ENCODE data around the gene DKKL1. TPM values are rescaled to one million over a fixed set of nuclear protein-coding genes. Genes with fewer than 3 reads are reported as not detected.

Gene DKKL1
- total RNA-seq, 1 donor from 2014 or later = 2.1 TPM

- Mint-ChIP-seq H3K36me3 (ENCODE audit: low read depth) (peaks cover 4% of the 10 kb centered on the region), H3K27me3 (ENCODE audit: low read depth) (no peaks in the 10 kb centered on the region), H3K27ac (ENCODE audit: unreplicated experiment) (no peak within 1 kb of the TSS), H3K9me3 (ENCODE audit: low read depth) (no peaks in the 10 kb centered on the region), H3K4me1 (ENCODE audit: low read depth) (peaks cover 17% of the 10 kb centered on the region), H3K4me3 (ENCODE audit: unreplicated experiment) (no peak within 1 kb of the TSS)
- no peak for TF ChIP-seq CTCF (IDR thresholded peaks at IDR 0.05)
- no peak for DNase-seq (ENCODE audit: low spot score)
These were observed 1.4 kb upstream of the DKKL1 start, which contains the start of gene TEAD2 for GRCh38 chr19:49362048-49362928. Gene TEAD2 (minus strand): TSS chr19:49362416. CDS start chr19:49360075, 2,341 bp downstream.

- Mint-ChIP-seq H3K27ac (ENCODE audit: unreplicated experiment) (no peak overlapping the region), H3K36me3 (ENCODE audit: low read depth) (peaks cover 4% of the 10 kb centered on the region), H3K4me3 (ENCODE audit: unreplicated experiment) (no peak overlapping the region), H3K27me3 (ENCODE audit: low read depth) (no peaks in the 10 kb centered on the region), H3K4me1 (ENCODE audit: low read depth) (peaks cover 14% of the 10 kb centered on the region), H3K9me3 (ENCODE audit: low read depth) (no peaks in the 10 kb centered on the region)
- TF ChIP-seq CTCF (IDR thresholded peaks at IDR 0.05) = no peak
- no peak for DNase-seq (ENCODE audit: low spot score)
These were observed 779 bp upstream of the DKKL1 start for GRCh38 chr19:49362929-49363267.

- Mint-ChIP-seq H3K36me3 (ENCODE audit: low read depth) (peaks cover 3% of the 10 kb centered on the region), H3K27me3 (ENCODE audit: low read depth) (no peaks in the 10 kb centered on the region), H3K4me3 (ENCODE audit: unreplicated experiment) (no peak overlapping the region), H3K27ac (ENCODE audit: unreplicated experiment) (no peak overlapping the region), H3K9me3 (ENCODE audit: low read depth) (peaks cover 2% of the 10 kb centered on the region), H3K4me1 (ENCODE audit: low read depth) (peaks cover 12% of the 10 kb centered on the region)
- DNase-seq (ENCODE audit: low spot score) = no peak
- no peak for TF ChIP-seq CTCF (IDR thresholded peaks at IDR 0.05)
These were observed 533 bp downstream of the DKKL1 start for GRCh38 chr19:49364083-49364737.

- peaks cover 7% of the 10 kb centered on the region for H3K36me3 Mint-ChIP-seq (ENCODE audit: low read depth)
- H3K27me3 Mint-ChIP-seq (ENCODE audit: low read depth) = no peaks in the 10 kb centered on the region
- H3K27ac Mint-ChIP-seq (ENCODE audit: unreplicated experiment) = no peak overlapping the region
- no peak for DNase-seq (ENCODE audit: low spot score)
- peaks cover 15% of the 10 kb centered on the region for H3K9me3 Mint-ChIP-seq (ENCODE audit: low read depth)
- no peak for TF ChIP-seq CTCF (IDR thresholded peaks at IDR 0.05)
- H3K4me3 Mint-ChIP-seq (ENCODE audit: unreplicated experiment) = no peak overlapping the region
- H3K4me1 Mint-ChIP-seq (ENCODE audit: low read depth) = peaks cover 1% of the 10 kb centered on the region
These were observed 2.4 kb downstream of the DKKL1 start for GRCh38 chr19:49366110-49366509.

GRCh38 chr19:49368711-49369358, 5.2 kb downstream of the DKKL1 start:
- Mint-ChIP-seq H3K36me3 (ENCODE audit: low read depth) (peaks cover 7% of the 10 kb centered on the region), H3K4me1 (ENCODE audit: low read depth) (no peaks in the 10 kb centered on the region), H3K4me3 (ENCODE audit: unreplicated experiment) (no peak overlapping the region), H3K27ac (ENCODE audit: unreplicated experiment) (no peak overlapping the region), H3K27me3 (ENCODE audit: low read depth) (no peaks in the 10 kb centered on the region), H3K9me3 (ENCODE audit: low read depth) (peaks cover 15% of the 10 kb centered on the region)
- no peak for DNase-seq (ENCODE audit: low spot score)
- TF ChIP-seq CTCF (IDR thresholded peaks at IDR 0.05) = no peak
